HG03108 (cell line): Measurements from ENCODE around the gene CRLF1.
"Not testable (repeated sequence)": the region's sequence is repeated elsewhere in the genome, so short reads cannot be mapped to it uniquely, and the experiment has no call there.

Experiments used
- ATAC-seq: cut with Tn5 transposase; IDR thresholded peaks from one replicate; pipeline ENCODE4 v1.9.1; 2021; ENCODE audit warnings: moderate library complexity; ENCODE audit not compliant: unreplicated experiment

CRLF1 gene

DNA sequence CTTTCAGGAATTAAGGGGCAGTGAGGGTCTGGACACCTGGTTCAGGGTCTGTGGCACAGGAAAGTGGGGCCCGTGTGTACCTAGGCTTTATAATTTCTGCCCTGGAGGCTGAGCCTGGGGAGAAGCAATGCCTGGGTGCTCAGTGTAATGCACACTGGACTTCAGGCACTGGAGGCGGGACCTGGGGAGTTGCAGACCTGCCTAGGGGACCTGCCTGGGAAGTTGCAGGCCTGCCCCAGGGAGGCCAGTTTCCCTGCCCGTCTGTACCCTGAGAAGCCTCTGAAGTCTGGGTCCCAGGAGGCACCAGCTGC is 3.6 kb upstream of the CRLF1 start:
- no peak for ATAC-seq

DNA sequence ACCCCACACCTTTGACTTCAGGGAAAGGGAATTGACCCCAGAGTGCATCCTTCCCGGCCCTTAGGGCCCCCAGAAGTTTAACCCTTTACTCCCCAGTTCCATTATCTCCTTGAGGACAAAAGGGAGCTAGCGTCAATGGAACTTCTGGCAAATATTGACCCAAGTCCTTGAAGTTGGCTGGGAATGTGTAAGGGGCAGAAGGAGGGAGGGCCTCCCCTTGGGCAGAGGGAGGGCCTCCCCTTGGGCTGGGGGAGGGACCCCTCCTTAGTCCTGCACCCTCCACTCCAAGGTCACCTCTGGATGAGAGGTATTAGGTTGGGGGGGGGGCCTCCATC is 3.1 kb upstream of the CRLF1 start:
- no peak for ATAC-seq

DNA sequence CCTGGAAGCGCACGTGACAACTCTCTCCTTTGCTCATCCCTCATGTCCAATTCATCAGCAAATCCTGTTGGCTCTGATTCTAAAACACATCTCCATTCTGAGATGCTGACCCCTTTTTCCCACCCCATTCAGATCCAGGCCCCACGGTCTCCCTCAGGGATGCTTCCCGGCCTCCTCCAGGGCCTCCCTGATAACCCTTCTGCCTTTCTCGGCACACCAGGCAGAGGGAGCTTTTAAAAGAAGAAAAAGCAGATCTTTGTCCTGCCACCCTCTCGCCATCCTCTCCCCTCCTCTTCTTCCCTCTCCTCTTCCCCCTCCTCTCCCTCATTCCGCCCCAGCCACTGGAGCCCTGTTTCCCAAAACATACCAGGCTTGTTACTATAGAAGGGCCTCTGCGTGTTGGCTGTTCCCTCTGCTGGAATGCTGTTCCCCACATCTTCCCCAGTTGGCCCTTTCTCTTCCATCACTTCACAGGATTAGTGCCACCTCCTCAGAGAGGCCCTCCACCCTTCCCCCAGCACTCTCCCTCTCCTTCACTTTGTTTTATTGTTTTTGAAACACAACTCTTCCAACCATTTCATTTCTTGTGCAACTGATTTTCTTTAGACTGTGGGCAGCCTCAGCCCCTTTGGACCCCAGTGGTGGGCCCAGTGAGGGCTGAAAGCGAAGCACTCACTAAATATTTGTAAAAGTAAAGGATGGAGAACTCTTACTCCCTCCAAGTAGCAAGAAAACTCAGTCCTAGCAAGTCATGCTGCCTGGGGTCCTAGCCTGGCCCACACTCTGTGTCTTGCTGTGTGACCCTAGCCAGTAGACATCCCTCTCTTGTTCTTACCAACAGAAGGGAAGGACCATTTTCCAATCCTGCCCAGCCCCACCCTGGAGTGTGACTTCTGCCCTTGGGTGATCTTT is 2.5 kb upstream of the CRLF1 start:
- ATAC-seq, result no peak

GRCh38 chr19:18608102-18608804 is 1.7 kb upstream of the CRLF1 start:
- ATAC-seq, result no peak

GRCh38 chr19:18607226-18608101 is 865 bp upstream of the CRLF1 start:
- no peak for ATAC-seq

DNA sequence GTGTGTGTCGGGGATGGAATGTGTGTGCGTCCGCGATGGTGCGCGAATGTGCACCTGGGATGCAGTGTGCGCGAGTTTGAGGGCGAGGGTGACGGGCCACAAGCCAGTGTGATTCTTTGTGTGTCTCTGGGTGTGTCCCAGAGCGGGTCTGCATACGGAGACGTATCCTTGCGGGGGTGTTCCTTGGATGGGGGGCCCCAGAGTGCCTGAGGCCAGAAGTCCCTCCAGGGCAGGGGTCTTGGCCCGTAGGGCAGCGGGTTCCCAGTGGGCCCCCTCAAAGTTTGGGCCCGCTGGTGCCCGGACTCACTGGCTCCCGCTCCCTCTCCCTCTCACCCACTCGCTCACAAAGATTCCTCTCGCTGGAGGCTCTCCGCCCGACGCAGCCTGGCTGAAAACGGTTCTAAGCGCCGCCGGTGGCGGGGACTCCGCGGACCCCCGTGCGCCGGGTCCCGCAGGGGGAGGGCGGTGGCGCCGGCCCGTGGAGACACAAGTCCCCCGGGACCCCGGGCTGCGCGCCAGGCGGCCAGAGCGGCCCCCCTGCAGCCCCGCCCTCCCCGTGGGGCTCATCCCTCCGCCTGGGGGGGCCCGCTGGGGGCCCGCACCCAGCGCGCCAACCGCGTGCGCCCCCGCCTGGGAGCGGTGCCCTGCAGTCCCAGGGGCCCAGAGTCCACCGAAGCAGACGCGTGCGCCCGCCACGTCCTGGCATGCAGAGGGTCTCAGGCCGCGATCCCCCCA is 886 bp downstream of the CRLF1 start:
- no peak for ATAC-seq

DNA sequence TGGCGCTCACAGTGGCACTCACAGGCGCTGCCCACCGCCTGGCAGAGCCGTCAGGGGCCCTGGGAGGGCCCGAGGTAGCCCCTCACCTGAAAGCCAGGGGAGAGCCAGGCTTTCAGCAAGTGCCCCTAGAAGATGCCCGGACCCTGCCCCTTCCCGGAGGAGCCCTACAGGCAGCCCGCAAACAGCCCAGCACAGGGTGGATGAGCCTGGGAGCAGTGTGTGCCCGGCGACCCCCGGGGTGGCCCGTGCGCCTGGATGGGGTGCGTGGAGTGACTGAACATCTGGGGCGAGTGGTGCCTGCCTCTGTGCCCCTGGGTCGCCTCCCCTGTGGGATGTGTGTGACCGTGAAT is 1.4 kb downstream of the CRLF1 start:
- ATAC-seq, result no peak

- ATAC-seq, result no peak
These were observed 1.8 kb downstream of the CRLF1 start for GRCh38 chr19:18604820-18605159.

DNA sequence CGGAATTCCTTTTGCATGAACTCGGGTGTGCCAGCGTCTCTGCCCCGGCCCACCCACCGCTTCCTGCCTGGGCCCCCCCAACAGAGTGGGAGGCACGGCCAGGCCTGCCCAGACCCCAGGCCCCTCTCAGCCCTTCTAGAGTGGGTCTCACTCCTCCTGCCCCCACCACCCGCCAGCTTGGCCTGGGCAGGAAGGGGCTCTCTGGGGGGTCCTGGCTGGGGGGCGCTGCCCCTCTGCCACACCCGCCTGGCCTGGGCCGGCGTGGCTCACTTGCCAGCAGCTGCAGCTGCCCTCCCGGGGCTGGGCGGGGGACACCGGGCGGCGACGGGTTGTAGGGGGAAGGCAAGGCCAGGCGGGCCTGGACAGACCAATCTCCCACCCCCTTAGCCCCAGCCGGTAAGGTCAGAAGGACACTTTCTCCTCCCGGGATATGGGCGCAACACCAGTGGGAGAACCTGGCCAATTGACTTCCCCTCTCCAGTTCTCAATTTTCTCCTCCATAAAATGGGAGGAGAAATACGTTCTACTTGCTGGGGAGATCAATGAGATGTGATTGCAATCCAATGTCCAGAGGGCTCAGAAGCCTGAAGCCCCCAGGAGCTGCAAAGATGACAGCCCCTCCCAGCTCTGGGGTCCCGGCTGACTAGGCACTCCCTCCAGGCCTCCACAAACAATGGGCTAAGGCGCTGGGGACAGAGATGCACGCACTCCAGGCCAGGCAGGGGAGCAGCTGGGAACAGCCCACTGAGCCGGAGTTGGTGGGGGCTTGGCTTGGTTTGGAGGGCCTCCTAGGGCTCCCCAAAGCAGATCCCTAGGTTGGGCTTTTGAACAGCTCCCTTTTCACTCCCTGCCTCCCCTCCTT is 2.4 kb downstream of the CRLF1 start:
- no peak for ATAC-seq

GRCh38 chr19:18603255-18603957 is 3.2 kb downstream of the CRLF1 start:
- no peak for ATAC-seq

DNA sequence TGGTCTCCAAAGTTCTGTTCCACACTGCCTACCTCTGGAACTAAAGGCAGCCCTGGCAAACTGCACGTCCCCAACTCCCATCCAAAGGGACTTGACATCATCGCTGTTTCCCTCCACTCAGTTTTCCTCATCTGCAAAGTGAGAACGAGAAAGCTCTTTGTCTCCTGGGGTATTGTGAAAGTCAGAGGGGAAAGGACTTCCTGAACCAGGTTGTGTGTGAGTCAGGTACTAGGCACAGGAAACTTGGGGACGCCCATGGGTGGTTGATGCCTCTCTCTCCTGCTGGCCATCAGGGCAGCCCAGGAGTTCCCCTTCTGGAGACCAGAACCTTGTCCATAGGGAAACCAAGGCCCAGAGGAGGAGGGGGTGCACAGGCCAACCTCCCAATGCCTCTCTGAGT is 4.7 kb downstream of the CRLF1 start:
- ATAC-seq, result no peak

GRCh38 chr19:18600692-18601397 is 5.8 kb downstream of the CRLF1 start:
- not testable (repeated sequence) for ATAC-seq

- ATAC-seq, result no peak
These were observed 7.1 kb downstream of the CRLF1 start for GRCh38 chr19:18599485-18599884.

GRCh38 chr19:18597809-18598660 is 8.6 kb downstream of the CRLF1 start:
- no peak for ATAC-seq

GRCh38 chr19:18596752-18597157 is 9.8 kb downstream of the CRLF1 start:
- no peak for ATAC-seq

DNA sequence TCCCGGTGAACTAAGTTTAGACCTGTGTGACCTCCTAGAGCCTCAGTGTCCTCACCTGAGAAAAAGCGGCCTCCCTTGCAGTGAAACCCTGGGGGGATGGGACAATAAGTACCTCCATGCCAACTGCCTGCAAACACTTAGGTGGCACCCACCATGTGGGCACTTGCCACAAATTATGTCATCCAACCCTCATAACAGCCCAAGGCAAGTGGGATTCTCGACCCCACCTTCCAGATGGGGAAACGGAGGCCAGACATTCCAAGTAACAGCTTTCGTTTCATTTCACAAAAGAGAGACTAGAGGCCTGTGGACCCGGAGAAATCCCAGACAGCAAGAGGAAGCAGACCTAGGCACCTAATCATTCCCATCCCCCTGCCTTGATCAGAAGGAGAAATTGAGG is 11.1 kb downstream of the CRLF1 start:
- no peak for ATAC-seq

DNA sequence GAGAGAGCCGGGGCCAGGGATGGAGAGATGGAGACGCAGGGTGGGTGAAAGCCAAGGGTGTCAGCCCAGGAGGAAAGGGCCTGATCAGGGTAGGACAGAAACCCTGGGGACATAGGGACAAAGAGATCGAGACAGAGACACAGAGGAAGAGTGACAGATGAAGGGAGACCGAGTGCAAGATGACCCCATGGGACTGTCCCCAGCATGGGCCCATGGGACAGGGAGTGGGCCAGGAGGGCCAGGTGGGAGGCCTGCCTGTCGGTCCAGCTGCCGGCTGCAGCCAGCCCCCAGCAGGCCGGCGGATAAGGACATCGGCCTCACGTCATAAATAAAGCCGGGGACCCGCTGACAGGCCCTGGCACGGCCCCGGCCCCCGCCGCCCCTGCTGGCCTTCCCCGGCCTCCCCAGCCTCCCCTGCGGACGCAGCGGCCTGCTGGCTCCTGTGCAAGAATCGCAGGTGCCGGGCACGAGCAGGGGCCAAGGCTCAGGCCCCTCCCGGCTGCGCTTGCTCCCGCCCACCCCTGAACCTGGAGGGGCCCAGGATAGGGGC is 11.7 kb downstream of the CRLF1 start:
- ATAC-seq, result no peak
